ENCODE measurements around the gene JAZF1. TPM values are rescaled to one million over a fixed set of nuclear protein-coding genes. Genes with fewer than 3 reads are reported as not detected.

The JAZF1 gene
- total and polyA plus RNA-seq, 2 experiments from 2014 or later, result 9.5 to 12.1 TPM

GRCh38 chr7:27946351-27946750, 234.2 kb downstream of the JAZF1 start:
- no peak overlapping the region for H3K4me3 ChIP-seq
- H4K20me1 ChIP-seq (ENCODE audit: insufficient read depth, poor library complexity, severe bottlenecking), result no peaks in the 10 kb centered on the region
- no peak for TF ChIP-seq EZH2phosphoT487 (IDR thresholded peaks at IDR 0.05; ENCODE audit: low read depth, severe bottlenecking, unreplicated experiment)
- no peak for TF ChIP-seq CTCF (IDR thresholded peaks at IDR 0.05; ENCODE audit: poor library complexity)
- no peak for TF ChIP-seq EZH2 (IDR thresholded peaks at IDR 0.05; ENCODE audit: borderline replicate concordance)
- H3K9me3 ChIP-seq (ENCODE audit: low read depth), result no peaks in the 10 kb centered on the region
- no peaks in the 10 kb centered on the region for H3K79me2 ChIP-seq
- WGBS (ENCODE audit: low lambda C conversion rate, missing lambda C conversion rate), result 76% methylated on average over 2 of the region's 2 CpGs
- H3K27me3 ChIP-seq, result no peaks in the 10 kb centered on the region
- H3K4me2 ChIP-seq, result no peak overlapping the region
- no peak for DNase-seq (ENCODE audit: low spot score)
- H3K27ac ChIP-seq, result no peak overlapping the region
- H3K9me2 ChIP-seq (replicated peaks; ENCODE audit: insufficient read depth), result no peaks in the 10 kb centered on the region
- H3K36me3 ChIP-seq (replicated peaks; ENCODE audit: insufficient read depth, low read depth), result no peaks in the 10 kb centered on the region
- H3K4me1 ChIP-seq (ENCODE audit: insufficient read depth), result no peaks in the 10 kb centered on the region
- H2AFZ ChIP-seq, result no peak overlapping the region

GRCh38 chr7:27945058-27945795, 235.4 kb downstream of the JAZF1 start:
- Histone ChIP-seq H3K4me1 (ENCODE audit: insufficient read depth) (no peaks in the 10 kb centered on the region), H4K20me1 (ENCODE audit: insufficient read depth, poor library complexity, severe bottlenecking) (no peaks in the 10 kb centered on the region), H3K27ac (no peak overlapping the region), H3K27me3 (no peaks in the 10 kb centered on the region), H3K9me2 (replicated peaks; ENCODE audit: insufficient read depth) (no peaks in the 10 kb centered on the region), H3K4me2 (no peak overlapping the region), H3K4me3 (no peak overlapping the region), H3K36me3 (replicated peaks; ENCODE audit: insufficient read depth, low read depth) (no peaks in the 10 kb centered on the region), H2AFZ (no peak overlapping the region), H3K79me2 (no peaks in the 10 kb centered on the region), H3K9me3 (ENCODE audit: low read depth) (no peaks in the 10 kb centered on the region)
- TF ChIP-seq CTCF (IDR thresholded peaks at IDR 0.05; ENCODE audit: poor library complexity) (no peak), EZH2 (IDR thresholded peaks at IDR 0.05; ENCODE audit: borderline replicate concordance) (no peak), EZH2phosphoT487 (IDR thresholded peaks at IDR 0.05; ENCODE audit: low read depth, severe bottlenecking, unreplicated experiment) (no peak)
- no peak for DNase-seq (ENCODE audit: low spot score)
- 92% methylated on average over 10 of the region's 10 CpGs for WGBS (ENCODE audit: low lambda C conversion rate, missing lambda C conversion rate)

GRCh38 chr7:27944643-27945042, 236.0 kb downstream of the JAZF1 start:
- Histone ChIP-seq H2AFZ (no peak overlapping the region), H3K4me3 (no peak overlapping the region), H4K20me1 (ENCODE audit: insufficient read depth, poor library complexity, severe bottlenecking) (no peaks in the 10 kb centered on the region), H3K4me1 (ENCODE audit: insufficient read depth) (no peaks in the 10 kb centered on the region), H3K79me2 (no peaks in the 10 kb centered on the region), H3K27me3 (no peaks in the 10 kb centered on the region), H3K4me2 (no peak overlapping the region), H3K36me3 (replicated peaks; ENCODE audit: insufficient read depth, low read depth) (no peaks in the 10 kb centered on the region), H3K9me3 (ENCODE audit: low read depth) (no peaks in the 10 kb centered on the region), H3K27ac (no peak overlapping the region), H3K9me2 (replicated peaks; ENCODE audit: insufficient read depth) (no peaks in the 10 kb centered on the region)
- 87% methylated on average over 6 of the region's 6 CpGs for WGBS (ENCODE audit: low lambda C conversion rate, missing lambda C conversion rate)
- no peak for DNase-seq (ENCODE audit: low spot score)
- TF ChIP-seq EZH2 (IDR thresholded peaks at IDR 0.05; ENCODE audit: borderline replicate concordance) (no peak), EZH2phosphoT487 (IDR thresholded peaks at IDR 0.05; ENCODE audit: low read depth, severe bottlenecking, unreplicated experiment) (no peak), CTCF (IDR thresholded peaks at IDR 0.05; ENCODE audit: poor library complexity) (no peak)

Data from hepatocyte (in vitro differentiated cells).